SJSA1 (cell line): ENCODE results near the gene COPB2. TPM values are rescaled to one million over a fixed set of nuclear protein-coding genes. Genes with fewer than 3 reads are reported as not detected.

ENCODE experiments used
- DNase-seq, 2 experiments: peaks; one replicate each; pipeline ENCODE4 v3.0.0-alpha.2; 2015 to 2020; ENCODE audit warnings: low spot score in 2 of 2, low read depth in 1 of 2
- H3K27ac ChIP-seq: fragments of 250-450 bp; sonication (Bioruptor Pico); 2 replicates; pipeline ENCODE4 v1.5.1; 2020; ENCODE audit warnings: mild to moderate bottlenecking, moderate library complexity
- H3K27me3 ChIP-seq: fragments of 250-450 bp; sonication (Bioruptor Pico); replicated peaks from 2 replicates; pipeline ENCODE4 v1.5.1; 2020; ENCODE audit warnings: mild to moderate bottlenecking, moderate library complexity
- H3K36me3 ChIP-seq: fragments of 250-450 bp; sonication (Bioruptor Pico); 2 replicates; pipeline ENCODE4 v1.5.1; 2020; ENCODE audit warnings: mild to moderate bottlenecking
- H3K4me1 ChIP-seq: fragments of 250-450 bp; sonication (Bioruptor Pico); replicated peaks from 2 replicates; pipeline ENCODE4 v1.6.1; 2021; ENCODE audit warnings: mild to moderate bottlenecking
- H3K4me3 ChIP-seq: fragments of 250-450 bp; sonication (Bioruptor Pico); 2 replicates; pipeline ENCODE4 v1.5.1; 2020; ENCODE audit warnings: mild to moderate bottlenecking
- H3K9me3 ChIP-seq: fragments of 250-450 bp; sonication (Bioruptor Pico); replicated peaks from 2 replicates; pipeline ENCODE4 v1.5.1; 2020; ENCODE audit warnings: mild to moderate bottlenecking
- total RNA-seq: library from RNA; depleted of rRNA; stranded (reverse); fragments of >200 nt; shearing (Covaris generic); gene quantifications from 2 replicates; pipeline ENCODE4 v1.2.3, GENCODE V29; 2014; rRNA removed

The COPB2 gene
- 113 and 126 TPM in 2 replicates for total RNA-seq

GRCh38 chr3:139389552-139390368 is at the start of gene COPB2:
Gene COPB2 (minus strand): TSS chr3:139389647. CDS start chr3:139389550, 97 bp downstream.
- Histone ChIP-seq H3K27ac (peak within 1 kb of the TSS; percentile 79), H3K4me3 (peak within 1 kb of the TSS; percentile 82), H3K27me3 (no peaks in the 10 kb centered on the region), H3K4me1 (no peaks in the 10 kb centered on the region; the same call in 1 of the 2 replicates), H3K9me3 (no peaks in the 10 kb centered on the region), H3K36me3 (peaks cover 15% of the 10 kb centered on the region)
- peak; percentile 96 to 98 for DNase-seq

- H3K9me3 ChIP-seq: no peaks in the 10 kb centered on the region
- H3K4me3 ChIP-seq: no peak overlapping the region
- no peaks in the 10 kb centered on the region for H3K4me1 ChIP-seq
- DNase-seq: no peak
- no peaks in the 10 kb centered on the region for H3K36me3 ChIP-seq
- no peaks in the 10 kb centered on the region for H3K27me3 ChIP-seq
- H3K27ac ChIP-seq: no peak overlapping the region
Observed at GRCh38 chr3:139434764-139435307, 45.4 kb upstream of the COPB2 start.

- DNase-seq: no peak
- Histone ChIP-seq H3K36me3 (no peaks in the 10 kb centered on the region), H3K4me1 (no peaks in the 10 kb centered on the region), H3K27me3 (no peaks in the 10 kb centered on the region), H3K27ac (no peak overlapping the region), H3K9me3 (no peaks in the 10 kb centered on the region), H3K4me3 (no peak overlapping the region)
Observed at GRCh38 chr3:139434228-139434627, 44.8 kb upstream of the COPB2 start.

GRCh38 chr3:139433089-139433488 is 43.6 kb upstream of the COPB2 start:
- no peak overlapping the region for H3K27ac ChIP-seq
- no peak for DNase-seq
- no peaks in the 10 kb centered on the region for H3K9me3 ChIP-seq
- no peak overlapping the region for H3K4me3 ChIP-seq
- no peaks in the 10 kb centered on the region for H3K27me3 ChIP-seq
- no peaks in the 10 kb centered on the region for H3K36me3 ChIP-seq
- no peaks in the 10 kb centered on the region for H3K4me1 ChIP-seq

GRCh38 chr3:139430493-139430892 is 41.0 kb upstream of the COPB2 start:
- Histone ChIP-seq H3K9me3 (no peaks in the 10 kb centered on the region), H3K4me1 (no peaks in the 10 kb centered on the region), H3K27me3 (no peaks in the 10 kb centered on the region), H3K36me3 (no peaks in the 10 kb centered on the region), H3K27ac (no peak overlapping the region), H3K4me3 (no peak overlapping the region)
- DNase-seq: no peak

GRCh38 chr3:139427283-139428060 is 38.0 kb upstream of the COPB2 start:
- DNase-seq: peak in 1 of 2 experiments; percentile 52
- no peaks in the 10 kb centered on the region for H3K27me3 ChIP-seq
- H3K4me3 ChIP-seq: no peak overlapping the region
- no peaks in the 10 kb centered on the region for H3K9me3 ChIP-seq
- H3K27ac ChIP-seq: no peak overlapping the region
- no peaks in the 10 kb centered on the region for H3K4me1 ChIP-seq
- no peaks in the 10 kb centered on the region for H3K36me3 ChIP-seq

GRCh38 chr3:139425745-139426400 is 36.4 kb upstream of the COPB2 start:
- H3K4me3 ChIP-seq: no peak overlapping the region
- no peaks in the 10 kb centered on the region for H3K9me3 ChIP-seq
- no peaks in the 10 kb centered on the region for H3K4me1 ChIP-seq
- DNase-seq: no peak
- H3K36me3 ChIP-seq: no peaks in the 10 kb centered on the region
- no peaks in the 10 kb centered on the region for H3K27me3 ChIP-seq
- H3K27ac ChIP-seq: no peak overlapping the region

- DNase-seq: no peak
- no peaks in the 10 kb centered on the region for H3K4me1 ChIP-seq
- no peaks in the 10 kb centered on the region for H3K27me3 ChIP-seq
- no peak overlapping the region for H3K4me3 ChIP-seq
- no peaks in the 10 kb centered on the region for H3K36me3 ChIP-seq
- no peaks in the 10 kb centered on the region for H3K9me3 ChIP-seq
- no peak overlapping the region for H3K27ac ChIP-seq
Observed at GRCh38 chr3:139423232-139423631, 33.8 kb upstream of the COPB2 start.

GRCh38 chr3:139421460-139421859 is 32.0 kb upstream of the COPB2 start:
- Histone ChIP-seq H3K36me3 (no peaks in the 10 kb centered on the region), H3K4me1 (no peaks in the 10 kb centered on the region), H3K27me3 (no peaks in the 10 kb centered on the region), H3K9me3 (no peaks in the 10 kb centered on the region), H3K4me3 (no peak overlapping the region), H3K27ac (no peak overlapping the region)
- DNase-seq: no peak

- Histone ChIP-seq H3K27ac (no peak overlapping the region), H3K36me3 (no peaks in the 10 kb centered on the region), H3K27me3 (no peaks in the 10 kb centered on the region), H3K4me3 (no peak overlapping the region), H3K9me3 (no peaks in the 10 kb centered on the region), H3K4me1 (no peaks in the 10 kb centered on the region)
- no peak for DNase-seq
Observed at GRCh38 chr3:139421040-139421439, 31.6 kb upstream of the COPB2 start.

GRCh38 chr3:139418144-139418543 is 28.7 kb upstream of the COPB2 start:
- Histone ChIP-seq H3K4me1 (no peaks in the 10 kb centered on the region), H3K27me3 (no peaks in the 10 kb centered on the region), H3K4me3 (no peak overlapping the region), H3K27ac (no peak overlapping the region), H3K9me3 (no peaks in the 10 kb centered on the region), H3K36me3 (no peaks in the 10 kb centered on the region)
- DNase-seq: no peak

- H3K27ac ChIP-seq: no peak overlapping the region
- no peaks in the 10 kb centered on the region for H3K27me3 ChIP-seq
- H3K36me3 ChIP-seq: no peaks in the 10 kb centered on the region
- H3K4me1 ChIP-seq: no peaks in the 10 kb centered on the region
- no peak for DNase-seq
- no peak overlapping the region for H3K4me3 ChIP-seq
- no peaks in the 10 kb centered on the region for H3K9me3 ChIP-seq
Observed at GRCh38 chr3:139416275-139416674, 26.8 kb upstream of the COPB2 start.

- H3K27me3 ChIP-seq: no peaks in the 10 kb centered on the region
- H3K36me3 ChIP-seq: no peaks in the 10 kb centered on the region
- no peaks in the 10 kb centered on the region for H3K4me1 ChIP-seq
- no peaks in the 10 kb centered on the region for H3K9me3 ChIP-seq
- no peak overlapping the region for H3K4me3 ChIP-seq
- no peak for DNase-seq
- H3K27ac ChIP-seq: no peak overlapping the region
Observed at GRCh38 chr3:139414608-139415224, 25.3 kb upstream of the COPB2 start.
